Karpas-422 (cell line): Measurements from ENCODE around the gene DLGAP1. TPM values are rescaled to one million over a fixed set of nuclear protein-coding genes. Genes with fewer than 3 reads are reported as not detected.
A peak's percentile ranks its signal among the peaks of the same experiment; 100 is the strongest.

Source experiments
- DNase-seq: peaks from one replicate; pipeline ENCODE4 v3.0.0-alpha.2; 2015
- H2AFZ ChIP-seq: fragments of 200-600 bp; sonication (generic); 2 replicates; pipeline ENCODE4 v1.6.1; 2014; ENCODE audit warnings: antibody characterized with exemption, low read length, mixed read lengths
- H3K27ac ChIP-seq: fragments of 200-600 bp; sonication (generic); 2 replicates; pipeline ENCODE4 v1.5.1; 2014; ENCODE audit warnings: mild to moderate bottlenecking, low read length, moderate library complexity
- H3K27me3 ChIP-seq: fragments of 200-600 bp; sonication (generic); 2 replicates; pipeline ENCODE4 v1.6.1; 2014; ENCODE audit warnings: low read length, mixed read lengths
- H3K36me3 ChIP-seq: fragments of 200-600 bp; sonication (generic); 2 replicates; pipeline ENCODE4 v1.6.1; 2014; ENCODE audit warnings: low read length, mixed read lengths; ENCODE audit not compliant: insufficient read depth
- H3K4me1 ChIP-seq: fragments of 200-600 bp; sonication (generic); 2 replicates; pipeline ENCODE4 v1.6.1; 2014; ENCODE audit warnings: mild to moderate bottlenecking, low read length, mixed read lengths
- H3K4me2 ChIP-seq: fragments of 200-600 bp; sonication (generic); 2 replicates; pipeline ENCODE4 v1.6.1; 2014; ENCODE audit warnings: low read length, low read depth, mild to moderate bottlenecking; ENCODE audit not compliant: poor library complexity, severe bottlenecking
- H3K4me3 ChIP-seq: fragments of 200-600 bp; sonication (generic); 2 replicates; pipeline ENCODE4 v1.5.1; 2014; ENCODE audit warnings: mild to moderate bottlenecking, antibody characterized with exemption, low read length, mixed read lengths
- H3K79me2 ChIP-seq: fragments of 200-600 bp; sonication (generic); 2 replicates; pipeline ENCODE4 v1.6.1; 2014; ENCODE audit warnings: mild to moderate bottlenecking, low read length, mixed read lengths
- H3K9ac ChIP-seq: fragments of 200-600 bp; sonication (generic); 2 replicates; pipeline ENCODE4 v1.6.0; 2014; ENCODE audit warnings: low read length
- H3K9me2 ChIP-seq: fragments of 200-600 bp; sonication (generic), shearing (Covaris generic); replicated peaks from 2 replicates; pipeline ENCODE4 v1.6.0; 2014; ENCODE audit warnings: mild to moderate bottlenecking, low read length, moderate library complexity; ENCODE audit not compliant: insufficient read depth
- H3K9me3 ChIP-seq: fragments of 300-700, 200-600 bp; sonication (generic); 2 replicates; pipeline ENCODE4 v1.6.1; 2014; ENCODE audit warnings: low read length, mixed read lengths
- H4K20me1 ChIP-seq: fragments of 200-600 bp; sonication (generic); 2 replicates; pipeline ENCODE4 v1.6.1; 2014; ENCODE audit warnings: mild to moderate bottlenecking, antibody characterized with exemption, low read length, low read depth; ENCODE audit not compliant: insufficient read depth
- total RNA-seq: library from RNA; depleted of rRNA; stranded (reverse); fragments of >200 nt; shearing (Covaris generic); gene quantifications from 2 replicates; pipeline ENCODE4 v1.2.3, GENCODE V29; 2014; ENCODE audit warnings: low replicate concordance

DLGAP1 gene
- total RNA-seq, 1 experiment from 2014 or later: 8.8 TPM

- H3K27me3 ChIP-seq: no peaks in the 10 kb centered on the region
- H3K27ac ChIP-seq: no peak overlapping the region
- H3K9ac ChIP-seq: no peak overlapping the region
- no peak for DNase-seq
- no peak overlapping the region for H3K4me2 ChIP-seq
- no peaks in the 10 kb centered on the region for H3K9me3 ChIP-seq
- peaks cover 46% of the 10 kb centered on the region for H3K4me1 ChIP-seq
- H3K36me3 ChIP-seq: no peaks in the 10 kb centered on the region
- H3K4me3 ChIP-seq: no peak overlapping the region
- no peak overlapping the region for H2AFZ ChIP-seq
- H3K79me2 ChIP-seq: no peaks in the 10 kb centered on the region
- no peaks in the 10 kb centered on the region for H4K20me1 ChIP-seq
- no peaks in the 10 kb centered on the region for H3K9me2 ChIP-seq
These were observed 969.7 kb downstream of the DLGAP1 start for GRCh38 chr18:3485153-3486149.

DNA sequence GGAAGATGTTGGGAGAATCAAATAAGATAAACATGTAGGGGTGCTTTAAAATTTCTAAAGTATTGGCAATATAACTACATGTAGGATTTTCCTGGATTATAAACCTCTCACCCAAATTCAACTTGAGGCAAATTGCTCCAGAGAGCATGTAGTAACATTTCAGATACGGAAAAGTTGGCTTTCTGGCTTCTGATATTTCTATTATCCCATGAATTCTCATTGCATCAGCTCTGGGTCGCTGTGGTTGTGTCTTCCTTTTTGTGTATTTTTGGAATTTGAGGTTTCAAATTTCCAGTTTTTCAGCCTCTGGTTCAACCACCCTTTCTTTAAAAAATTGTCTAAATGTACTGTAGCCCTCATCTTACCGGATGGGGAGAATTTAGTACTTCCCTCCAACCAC is 972.8 kb downstream of the DLGAP1 start:
- Histone ChIP-seq H3K27me3 (no peaks in the 10 kb centered on the region), H3K4me2 (peak overlapping the region; percentile 32), H2AFZ (peak overlapping the region; percentile 15; the same call in 1 of the 2 replicates), H3K79me2 (no peaks in the 10 kb centered on the region), H3K4me1 (peaks cover 43% of the 10 kb centered on the region), H4K20me1 (no peaks in the 10 kb centered on the region), H3K9me3 (no peaks in the 10 kb centered on the region), H3K9me2 (no peaks in the 10 kb centered on the region), H3K36me3 (no peaks in the 10 kb centered on the region), H3K4me3 (no peak overlapping the region), H3K9ac (peak overlapping the region; percentile 48), H3K27ac (peak overlapping the region; percentile 3; the same call in 1 of the 2 replicates)
- DNase-seq: no peak

- Histone ChIP-seq H3K9me3 (no peaks in the 10 kb centered on the region), H3K9ac (peak overlapping the region; percentile 48), H3K36me3 (no peaks in the 10 kb centered on the region), H3K27ac (peak overlapping the region; percentile 3; the same call in 1 of the 2 replicates), H3K4me3 (no peak overlapping the region), H3K9me2 (no peaks in the 10 kb centered on the region), H3K4me2 (peak overlapping the region; percentile 32), H3K4me1 (peaks cover 38% of the 10 kb centered on the region), H3K79me2 (no peaks in the 10 kb centered on the region), H2AFZ (peak overlapping the region; percentile 15; the same call in 1 of the 2 replicates), H4K20me1 (no peaks in the 10 kb centered on the region), H3K27me3 (no peaks in the 10 kb centered on the region)
- DNase-seq: peak; percentile 86
These were observed 973.4 kb downstream of the DLGAP1 start for GRCh38 chr18:3481696-3482210.

GRCh38 chr18:3480827-3481573 is 974.1 kb downstream of the DLGAP1 start:
- no peaks in the 10 kb centered on the region for H3K9me3 ChIP-seq
- H3K4me2 ChIP-seq: no peak overlapping the region
- peaks cover 34% of the 10 kb centered on the region for H3K4me1 ChIP-seq
- H4K20me1 ChIP-seq: no peaks in the 10 kb centered on the region
- H3K27ac ChIP-seq: no peak overlapping the region
- H3K27me3 ChIP-seq: no peaks in the 10 kb centered on the region
- no peak overlapping the region for H3K9ac ChIP-seq
- no peak for DNase-seq
- H3K9me2 ChIP-seq: no peaks in the 10 kb centered on the region
- H2AFZ ChIP-seq: no peak overlapping the region
- no peaks in the 10 kb centered on the region for H3K79me2 ChIP-seq
- no peaks in the 10 kb centered on the region for H3K36me3 ChIP-seq
- H3K4me3 ChIP-seq: no peak overlapping the region

DNA sequence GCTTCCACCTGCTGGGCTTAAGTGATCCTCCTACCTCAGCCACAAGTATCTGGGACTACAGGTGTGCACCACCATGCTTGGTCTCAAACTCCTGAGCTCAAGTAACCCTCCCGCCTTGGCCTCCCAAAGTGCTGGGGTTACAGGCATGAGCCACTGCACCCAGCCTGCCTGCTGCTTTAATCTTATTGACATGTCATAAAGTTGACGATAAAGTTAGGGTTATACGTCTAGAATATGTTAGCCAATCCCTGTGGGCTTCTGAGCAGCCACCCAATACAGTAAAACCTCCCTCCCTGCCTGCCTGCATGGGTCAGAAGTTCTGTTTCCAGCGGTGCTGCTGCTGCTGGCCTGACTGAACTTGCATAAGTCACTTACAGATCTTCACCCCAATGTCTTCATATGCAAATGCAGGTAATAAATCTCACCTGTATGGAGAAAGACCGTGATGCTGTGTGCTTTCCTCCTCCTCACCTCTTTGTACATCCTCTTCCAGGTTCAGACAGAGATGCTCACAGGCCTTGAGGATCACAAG is 975.1 kb downstream of the DLGAP1 start:
- no peaks in the 10 kb centered on the region for H3K9me3 ChIP-seq
- H2AFZ ChIP-seq: no peak overlapping the region
- H3K9ac ChIP-seq: no peak overlapping the region
- no peaks in the 10 kb centered on the region for H3K9me2 ChIP-seq
- H3K27ac ChIP-seq: no peak overlapping the region
- H3K4me2 ChIP-seq: peak overlapping the region; percentile 10
- H4K20me1 ChIP-seq: no peaks in the 10 kb centered on the region
- peaks cover 28% of the 10 kb centered on the region for H3K4me1 ChIP-seq
- no peaks in the 10 kb centered on the region for H3K27me3 ChIP-seq
- H3K79me2 ChIP-seq: no peaks in the 10 kb centered on the region
- DNase-seq: no peak
- H3K36me3 ChIP-seq: no peaks in the 10 kb centered on the region
- H3K4me3 ChIP-seq: no peak overlapping the region

GRCh38 chr18:3478262-3478978 is 976.7 kb downstream of the DLGAP1 start:
- Histone ChIP-seq H3K9me2 (no peaks in the 10 kb centered on the region), H3K4me2 (no peak overlapping the region), H3K27me3 (no peaks in the 10 kb centered on the region), H3K27ac (no peak overlapping the region), H3K79me2 (no peaks in the 10 kb centered on the region), H4K20me1 (no peaks in the 10 kb centered on the region), H3K9ac (no peak overlapping the region), H3K36me3 (no peaks in the 10 kb centered on the region; the same call in 1 of the 2 replicates), H3K4me1 (peaks cover 28% of the 10 kb centered on the region), H3K4me3 (no peak overlapping the region), H3K9me3 (no peaks in the 10 kb centered on the region), H2AFZ (no peak overlapping the region)
- no peak for DNase-seq

GRCh38 chr18:3472681-3473544 is 982.2 kb downstream of the DLGAP1 start:
- H2AFZ ChIP-seq: no peak overlapping the region
- H3K9me3 ChIP-seq: no peaks in the 10 kb centered on the region
- no peak overlapping the region for H3K4me3 ChIP-seq
- H3K79me2 ChIP-seq: no peaks in the 10 kb centered on the region
- H3K4me2 ChIP-seq: no peak overlapping the region
- no peaks in the 10 kb centered on the region for H3K4me1 ChIP-seq
- no peaks in the 10 kb centered on the region for H4K20me1 ChIP-seq
- no peaks in the 10 kb centered on the region for H3K9me2 ChIP-seq
- H3K27me3 ChIP-seq: no peaks in the 10 kb centered on the region
- H3K36me3 ChIP-seq: no peaks in the 10 kb centered on the region; the same call in 1 of the 2 replicates
- DNase-seq: no peak
- no peak overlapping the region for H3K27ac ChIP-seq
- no peak overlapping the region for H3K9ac ChIP-seq
